IMR-90 (cell line): ENCODE measurements around the gene HDDC2. TPM values are rescaled to one million over a fixed set of nuclear protein-coding genes. Genes with fewer than 3 reads are reported as not detected.

Experiments used
- ATAC-seq: fragments of 200-7000 bp; cut with Tn5 transposase; 2 replicates; pipeline ENCODE4 v1.9.1; 2020; ENCODE audit warnings: low read depth, mild to moderate bottlenecking, moderate library complexity
- Bru-seq: library from RNA; stranded (reverse); fragments of 400-500 nt; gene quantifications from one replicate; lab custom pipeline; 2021; lab: Mats Ljungman, UMichigan
- BruChase-seq, 2 experiments: library from RNA; stranded (reverse); fragments of 400-500 nt; gene quantifications; one replicate each; lab custom pipeline; 2021; lab: Mats Ljungman, UMichigan
- BruUV-seq: library from RNA; stranded (reverse); fragments of 400-500 nt; replicated peaks from 2 replicates; lab custom pipeline; 2021; lab: Mats Ljungman, UMichigan
- CTCF ChIA-PET: fragments of 300-600 bp; formaldehyde crosslinking; extraction: SDS; loops from one replicate; lab custom pipeline; 2021; ENCODE audit warnings: antibody characterized with exemption; lab: Yijun Ruan, JAX
- POLR2A ChIA-PET: fragments of 300-600 bp; sonication (Branson Sonifier 250); formaldehyde crosslinking; loops from one replicate; lab custom pipeline; 2022; ENCODE audit warnings: antibody characterized with exemption; ENCODE audit not compliant: unreplicated experiment; lab: Charles Lee
- DNase-seq: peaks from one replicate; pipeline ENCODE4 v3.0.0; 2013
- H2AFZ ChIP-seq: replicated peaks from 2 replicates; pipeline ENCODE3; 2013; ENCODE audit warnings: low read length, mild to moderate bottlenecking; ENCODE audit not compliant: poor library complexity
- H2AK5ac ChIP-seq: 2 replicates; pipeline ENCODE4 v1.6.1; 2013; ENCODE audit warnings: low read depth, low read length, inconsistent platforms
- H2AK9ac ChIP-seq: replicated peaks from 2 replicates; pipeline ENCODE3; 2013; ENCODE audit warnings: mild to moderate bottlenecking, low read depth, low read length, moderate library complexity; ENCODE audit not compliant: poor library complexity
- H2BK120ac ChIP-seq: 2 replicates; pipeline ENCODE4 v1.6.1; 2013; ENCODE audit warnings: low read depth, low read length, inconsistent platforms
- H2BK15ac ChIP-seq: 3 replicates; pipeline ENCODE4 v1.6.1; 2013; ENCODE audit warnings: low read depth, low read length, inconsistent platforms
- H2BK20ac ChIP-seq: 2 replicates; pipeline ENCODE4 v1.6.1; 2013; ENCODE audit warnings: low read depth, mild to moderate bottlenecking, inconsistent platforms, low read length, moderate library complexity
- H2BK5ac ChIP-seq: 2 replicates; pipeline ENCODE4 v1.6.1; 2013; ENCODE audit warnings: mild to moderate bottlenecking, low read depth, low read length, inconsistent platforms; ENCODE audit not compliant: poor library complexity, severe bottlenecking
- H3K14ac ChIP-seq: replicated peaks from 2 replicates; pipeline ENCODE4 v1.6.1; 2013; ENCODE audit warnings: low read depth, low read length, inconsistent platforms
- H3K18ac ChIP-seq: 2 replicates; pipeline ENCODE4 v1.6.1; 2013; ENCODE audit warnings: low read depth, low read length, control low read depth
- H3K23ac ChIP-seq: 2 replicates; pipeline ENCODE4 v1.6.1; 2013; ENCODE audit warnings: low read depth, low read length, inconsistent platforms
- H3K27ac ChIP-seq: 2 replicates; pipeline ENCODE4 v1.5.1; 2013; ENCODE audit warnings: mild to moderate bottlenecking, control low read depth, low read length; ENCODE audit not compliant: insufficient read depth
- H3K27me3 ChIP-seq: 2 replicates; pipeline ENCODE4 v1.6.1; 2013; ENCODE audit warnings: low read length; ENCODE audit not compliant: control insufficient read depth, insufficient read depth
- H3K36me3 ChIP-seq: 2 replicates; pipeline ENCODE4 v1.6.1; 2013; ENCODE audit warnings: low read length, mixed read lengths; ENCODE audit not compliant: control insufficient read depth, insufficient read depth
- H3K4ac ChIP-seq: 2 replicates; pipeline ENCODE4 v1.6.1; 2013; ENCODE audit warnings: low read depth, low read length, inconsistent platforms
- H3K4me1 ChIP-seq: 2 replicates; pipeline ENCODE4 v1.6.1; 2013; ENCODE audit warnings: low read length, mixed read lengths; ENCODE audit not compliant: control insufficient read depth, insufficient read depth
- H3K4me2 ChIP-seq: 2 replicates; pipeline ENCODE4 v1.6.1; 2013; ENCODE audit warnings: low read depth, mild to moderate bottlenecking, control low read depth, low read length, moderate library complexity
- H3K4me3 ChIP-seq: 2 replicates; pipeline ENCODE4 v1.5.1; 2013; ENCODE audit warnings: low read depth, mild to moderate bottlenecking, control low read depth, low read length, moderate library complexity; ENCODE audit not compliant: insufficient read depth
- H3K56ac ChIP-seq: 2 replicates; pipeline ENCODE4 v1.6.1; 2013; ENCODE audit warnings: low read length, inconsistent platforms; ENCODE audit not compliant: insufficient read depth; ENCODE audit errors: extremely low read depth
- H3K79me1 ChIP-seq, 2 experiments: 2 replicates each; pipeline ENCODE4 v1.6.1; 2013; ENCODE audit warnings: low read length in 2 of 2, inconsistent platforms in 1 of 2, low read depth in 1 of 2
- H3K9ac ChIP-seq: 2 replicates; pipeline ENCODE4 v1.6.1; 2013; ENCODE audit warnings: low read depth, low read length, control low read depth
- H3K9me1 ChIP-seq: 2 replicates; pipeline ENCODE4 v1.6.1; 2013; ENCODE audit warnings: low read length, inconsistent platforms; ENCODE audit not compliant: insufficient read depth
- H3K9me3 ChIP-seq: 2 replicates; pipeline ENCODE4 v1.6.1; 2013; ENCODE audit warnings: low read length; ENCODE audit not compliant: control insufficient read depth, insufficient read depth
- H4K20me1 ChIP-seq: 2 replicates; pipeline ENCODE4 v1.6.1; 2013; ENCODE audit warnings: low read length, inconsistent platforms; ENCODE audit not compliant: insufficient read depth
- H4K5ac ChIP-seq: 2 replicates; pipeline ENCODE4 v1.6.1; 2013; ENCODE audit warnings: mild to moderate bottlenecking, low read depth, low read length, control low read depth
- H4K8ac ChIP-seq, 2 experiments: 2 replicates each; pipeline ENCODE4 v1.6.1; 2013; ENCODE audit warnings: low read depth in 2 of 2, low read length in 2 of 2, control low read depth in 1 of 2, inconsistent platforms in 1 of 2
- H4K91ac ChIP-seq: 2 replicates; pipeline ENCODE4 v1.6.1; 2013; ENCODE audit warnings: low read depth, low read length, inconsistent platforms; ENCODE audit not compliant: insufficient read depth
- BHLHE40 ChIP-seq: fragments of 150-350 bp; IDR thresholded peaks from 2 replicates; pipeline ENCODE4 v1.6.1; 2016; ENCODE audit warnings: mild to moderate bottlenecking, low read depth, low read length
- CHD1 ChIP-seq: IDR thresholded peaks from 2 replicates; pipeline ENCODE4 v1.6.1; 2012; ENCODE audit warnings: low read depth, low read length, improper control_type of control experiment
- ELK1 ChIP-seq: fragments of 150-350 bp; IDR thresholded peaks from 2 replicates; pipeline ENCODE4 v1.6.1; 2016; ENCODE audit warnings: low read depth, mild to moderate bottlenecking, low read length, moderate library complexity, borderline replicate concordance
- FOS ChIP-seq: fragments of 150-350 bp; IDR thresholded peaks from 2 replicates; pipeline ENCODE4 v1.6.1; 2016; ENCODE audit warnings: low read depth, low read length
- MAFK ChIP-seq: IDR thresholded peaks from 2 replicates; pipeline ENCODE4 v1.6.1; 2012; ENCODE audit warnings: low read depth, low read length, improper control_type of control experiment
- MAZ ChIP-seq: IDR thresholded peaks from 2 replicates; pipeline ENCODE4 v1.6.1; 2012; ENCODE audit warnings: low read depth, mild to moderate bottlenecking, low read length, improper control_type of control experiment, moderate library complexity, borderline replicate concordance
- MXI1 ChIP-seq: IDR thresholded peaks from 2 replicates; pipeline ENCODE4 v1.6.1; 2012; ENCODE audit warnings: low read depth, mild to moderate bottlenecking, low read length, moderate library complexity, borderline replicate concordance
- NFE2L2 ChIP-seq: fragments of 150-350 bp; IDR thresholded peaks from 2 replicates; pipeline ENCODE4 v1.6.1; 2016; ENCODE audit warnings: low read depth, mild to moderate bottlenecking, low read length
- POLR2A ChIP-seq: IDR thresholded peaks from 2 replicates; pipeline ENCODE4 v1.6.1; 2012; ENCODE audit warnings: mild to moderate bottlenecking, low read depth, low read length
- USF2 ChIP-seq: fragments of 150-350 bp; IDR thresholded peaks from 2 replicates; pipeline ENCODE4 v1.6.1; 2017; ENCODE audit warnings: mild to moderate bottlenecking, antibody characterized with exemption, low read length, low read depth
- WGBS, 2 experiments: methylation state at CpG; one replicate each; pipeline versions ENCODE4 v1.1.5 to v1.1.7; 2013; ENCODE audit warnings: missing lambda C conversion rate in 2 of 2; ENCODE audit not compliant: insufficient read length in 1 of 2; ENCODE audit errors: extremely low coverage in 2 of 2; 5-methylcytosine and 5-hydroxymethylcytosine counted together
- dilution Hi-C: fragments of 300-500 bp; cut with HindIII; formaldehyde crosslinking; loops from one replicate; pipeline ENCODE4 v1.14.3; 2018; ENCODE audit warnings: low sequenced_read_pairs; ENCODE audit not compliant: unreplicated experiment
- in situ Hi-C: fragments of 300-500 bp; cut with MboI; formaldehyde crosslinking; loops from 3 replicates; pipeline ENCODE4 v1.14.3; 2019; ENCODE audit warnings: low sequenced_read_pairs, inconsistent platforms, mixed read lengths
- intact Hi-C: fragments of 100-400 bp; cut with micrococcal nuclease; formaldehyde crosslinking; loops from 2 replicates; pipeline ENCODE4 v1.10.0; 2022
- long read RNA-seq: library from polyadenylated mRNA; unstranded; transcript quantifications from one replicate; pipeline ENCODE4 v2.0.0, GENCODE V29; 2021; ENCODE audit not compliant: unreplicated experiment
- polyA plus RNA-seq, 3 experiments: library from polyadenylated mRNA; depleted of rRNA; stranded (reverse); fragments of >200 nt; gene quantifications; 2 replicates each; pipeline ENCODE4 v1.2.3, GENCODE V29; 2012; ENCODE audit warnings: low replicate concordance in 1 of 3
- total RNA-seq: library from RNA; depleted of rRNA; stranded (reverse); fragments of >200 nt; gene quantifications from 2 replicates; pipeline ENCODE4 v1.2.3, GENCODE V29; 2012; rRNA removed

HDDC2 gene
- total RNA-seq (40.9 and 51.4 TPM in 2 replicates), polyA plus RNA-seq (2012; rRNA removed) (61.5 and 68.6 TPM in 2 replicates), Bru-seq, nascent RNA (percentile 80 among the genes with signal in this experiment), BruChase-seq, experiment 1, labeled RNA remaining after a 6-hour chase (percentile 61 among the genes with signal in this experiment), BruChase-seq, experiment 2, labeled RNA remaining after a 2-hour chase (percentile 58 among the genes with signal in this experiment)
- polyA plus RNA-seq (2012; cell fraction: cytosol; rRNA removed), result 50.9 and 52.6 TPM in 2 replicates
- 12.9 and 36.9 TPM in 2 replicates for polyA plus RNA-seq (2012; cell fraction: nucleus; rRNA removed; ENCODE audit: low replicate concordance)
- long read RNA-seq, transcript HDDC2-201 (5 exons, 1,350 nt), result minor isoform, 22 of 65 reads
- long read RNA-seq, transcript HDDC2-202 (6 exons, 918 nt), result major isoform, 27 of 65 reads
- long read RNA-seq, partial matches to known transcripts, result 3 of 65 reads
- long read RNA-seq, other reads (novel, unspliced or antisense), result 12 of 65 reads

- H3K4ac ChIP-seq, result peak within 1 kb of the TSS; percentile 96
- H3K27me3 ChIP-seq, result no peaks in the 10 kb centered on the region
- peak within 1 kb of the TSS; percentile 59 for H3K56ac ChIP-seq
- H4K20me1 ChIP-seq, result no peaks in the 10 kb centered on the region
- peak within 1 kb of the TSS; percentile 90 for H3K23ac ChIP-seq
- peak within 1 kb of the TSS; percentile 95 to 98 for H4K8ac ChIP-seq
- DNase-seq, result peak; percentile 73
- peak within 1 kb of the TSS; percentile 96 for H3K14ac ChIP-seq
- H3K9me1 ChIP-seq, result peaks cover 5% of the 10 kb centered on the region; the same call in 1 of the 2 replicates
- H2BK20ac ChIP-seq, result peak within 1 kb of the TSS; percentile 21; the same call in 1 of the 2 replicates
- ATAC-seq, result peak; percentile 84
- intact Hi-C loops, result loop anchor here (1.0 to 5.0 kb wide), 4 partner anchors 99 to 338 kb away; partner anchors contain the start of gene TPD52L1
- 10% methylated on average over 32 of the region's 67 CpGs; no CpG with 5 or more reads in 1 of the 2 experiments for WGBS, 2 experiments
- H2AK5ac ChIP-seq, result peak within 1 kb of the TSS; percentile 96
- in situ Hi-C loops, result loop anchor here (10.0 kb wide), 1 partner anchor 147 kb away; the partner anchor contains the start of gene TPD52L1
- H3K4me3 ChIP-seq, result peak within 1 kb of the TSS; percentile 84
- H3K4me2 ChIP-seq, result peak within 1 kb of the TSS; percentile 83
- peak within 1 kb of the TSS; percentile 91; the same call in 2 of the 3 replicates for H2BK15ac ChIP-seq
- H2BK5ac ChIP-seq, result peak within 1 kb of the TSS; percentile 97
- BruUV-seq, result no TSS peak
- dilution Hi-C loops, result no loop called here
- H3K18ac ChIP-seq, result peak within 1 kb of the TSS; percentile 95
- H2BK120ac ChIP-seq, result peak within 1 kb of the TSS; percentile 87
- peak within 1 kb of the TSS; percentile 99 for H2AFZ ChIP-seq
- peak within 1 kb of the TSS; percentile 98 for H3K27ac ChIP-seq
- H3K9me3 ChIP-seq, result peaks cover 3% of the 10 kb centered on the region; the same call in 1 of the 2 replicates
- CTCF ChIA-PET, result interaction anchor here (0.7 to 1.8 kb wide), 5 partner anchors 9 to 489 kb away, joined by 3 to 4 read pairs (median 3); partner anchors contain the start of gene NCOA7
- POLR2A ChIA-PET, result interaction anchor here (0.5 to 0.7 kb wide), 4 partner anchors 99 to 342 kb away, joined by 3 to 9 read pairs (median 4); no protein-coding TSS in a partner anchor
- peak within 1 kb of the TSS; percentile 96 for H4K5ac ChIP-seq
- peak within 1 kb of the TSS; percentile 89 for H4K91ac ChIP-seq
- H3K9ac ChIP-seq, result peak within 1 kb of the TSS; percentile 99
- peak within 1 kb of the TSS; percentile 94 for H2AK9ac ChIP-seq
- H3K4me1 ChIP-seq, result peaks cover 4% of the 10 kb centered on the region
- H3K36me3 ChIP-seq, result peaks cover 9% of the 10 kb centered on the region
- peaks cover 24 to 36% of the 10 kb centered on the region in 2 experiments for H3K79me1 ChIP-seq
- TF ChIP-seq NFE2L2, result no peak
- no peak for TF ChIP-seq MAZ
- TF ChIP-seq BHLHE40, result no peak
- 0 out of 2 replicates have a peak, but pooled peaks have one; percentile 33 for TF ChIP-seq MXI1
- no peak for TF ChIP-seq MAFK
- no peak for TF ChIP-seq CHD1
- peak; percentile 55; the same call in 1 of the 2 replicates for TF ChIP-seq POLR2A
- TF ChIP-seq ELK1, result no peak
- TF ChIP-seq FOS, result no peak
- no peak for TF ChIP-seq USF2
These were observed at the start of gene HDDC2 for GRCh38 chr6:125301435-125302391. TSS of gene HDDC2 (minus strand) at chr6:125301967. CDS start at chr6:125301932, 35 bp downstream.
